Stomach smooth muscle (tissue), 2 donors: ENCODE measurements around the gene SLCO2B1.
A peak's percentile ranks its signal among the peaks of the same experiment; 100 is the strongest.

Source experiments
- H3K27ac ChIP-seq: one replicate; pipeline ENCODE4 v1.7.0; 2013; ENCODE audit warnings: mild to moderate bottlenecking, low read length, inconsistent platforms
- H3K27me3 ChIP-seq, 2 donors: one replicate each; pipeline ENCODE4 v1.7.0; 2013; ENCODE audit warnings: low read length in 2 of 2; ENCODE audit not compliant: insufficient read depth in 2 of 2, control insufficient read depth in 1 of 2
- H3K36me3 ChIP-seq, 2 donors: one replicate each; pipeline ENCODE4 v1.7.0; 2013; ENCODE audit warnings: low read length in 2 of 2; ENCODE audit not compliant: control insufficient read depth in 2 of 2, insufficient read depth in 2 of 2
- H3K4me1 ChIP-seq: one replicate; pipeline ENCODE4 v1.7.0; 2013; ENCODE audit warnings: low read length; ENCODE audit not compliant: control insufficient read depth, insufficient read depth
- H3K4me3 ChIP-seq, 2 donors: one replicate each; pipeline ENCODE4 v1.7.0; 2013; ENCODE audit warnings: low read length in 2 of 2
- H3K9ac ChIP-seq, 2 donors: one replicate each; pipeline ENCODE4 v1.7.0; 2013; ENCODE audit warnings: low read length in 2 of 2, mild to moderate bottlenecking in 1 of 2
- H3K9me3 ChIP-seq, 2 donors: one replicate each; pipeline ENCODE4 v1.7.0; 2013; ENCODE audit warnings: low read length in 2 of 2; ENCODE audit not compliant: control insufficient read depth in 2 of 2
- donor health status: healthy.
- donor health status: Pancreatic carcinoma.

The SLCO2B1 gene

GRCh38 chr11:75152651-75153427 is 1.9 kb downstream of the SLCO2B1 start:
- H3K4me3 ChIP-seq: peak overlapping the region; percentile 47 to 65
- no peaks in the 10 kb centered on the region for H3K36me3 ChIP-seq
- H3K9me3 ChIP-seq: no peaks in the 10 kb centered on the region
- no peak overlapping the region for H3K27ac ChIP-seq
- peaks cover 10% of the 10 kb centered on the region for H3K4me1 ChIP-seq
- H3K27me3 ChIP-seq: peaks cover 2 to 8% of the 10 kb centered on the region in 2 donors
- H3K9ac ChIP-seq: peak overlapping the region in 1 of 2 donors; percentile 15

GRCh38 chr11:75154646-75155569 is 4.0 kb downstream of the SLCO2B1 start:
- Histone ChIP-seq H3K4me3 (no peak overlapping the region), H3K36me3 (no peaks in the 10 kb centered on the region), H3K4me1 (peaks cover 10% of the 10 kb centered on the region), H3K9ac (no peak overlapping the region), H3K27me3 (peaks cover 2 to 3% of the 10 kb centered on the region in 2 donors), H3K9me3 (no peaks in the 10 kb centered on the region), H3K27ac (no peak overlapping the region)

- Histone ChIP-seq H3K27me3 (peaks cover 0 to 2% of the 10 kb centered on the region in 2 donors), H3K9ac (no peak overlapping the region), H3K36me3 (no peaks in the 10 kb centered on the region), H3K9me3 (peaks cover 0 to 6% of the 10 kb centered on the region in 2 donors), H3K4me3 (no peak overlapping the region), H3K4me1 (peaks cover 10% of the 10 kb centered on the region), H3K27ac (no peak overlapping the region)
These were observed 4.9 kb downstream of the SLCO2B1 start for GRCh38 chr11:75155570-75156422.

- Histone ChIP-seq H3K9me3 (peaks cover 0 to 9% of the 10 kb centered on the region in 2 donors), H3K36me3 (no peaks in the 10 kb centered on the region), H3K4me1 (peaks cover 9% of the 10 kb centered on the region), H3K4me3 (no peak overlapping the region), H3K9ac (no peak overlapping the region), H3K27ac (no peak overlapping the region), H3K27me3 (no peaks in the 10 kb centered on the region)
These were observed 7.3 kb downstream of the SLCO2B1 start for GRCh38 chr11:75158241-75158640.

GRCh38 chr11:75158696-75159150 is 7.8 kb downstream of the SLCO2B1 start:
- Histone ChIP-seq H3K9me3 (peaks cover 0 to 9% of the 10 kb centered on the region in 2 donors), H3K4me3 (no peak overlapping the region), H3K9ac (no peak overlapping the region), H3K27me3 (no peaks in the 10 kb centered on the region), H3K27ac (no peak overlapping the region), H3K4me1 (peaks cover 9% of the 10 kb centered on the region), H3K36me3 (no peaks in the 10 kb centered on the region)

- H3K4me3 ChIP-seq: no peak overlapping the region
These were observed 8.4 kb downstream of the SLCO2B1 start for GRCh38 chr11:75159151-75159953.

GRCh38 chr11:75160220-75160757 is 9.4 kb downstream of the SLCO2B1 start:
- Histone ChIP-seq H3K36me3 (no peaks in the 10 kb centered on the region), H3K27ac (no peak overlapping the region), H3K9ac (no peak overlapping the region), H3K9me3 (peaks cover 0 to 9% of the 10 kb centered on the region in 2 donors), H3K4me1 (peaks cover 7% of the 10 kb centered on the region), H3K27me3 (no peaks in the 10 kb centered on the region), H3K4me3 (no peak overlapping the region)

More at GRCh38 chr11:75159151-75159953, 8.4 kb downstream of the SLCO2B1 start:
- no peaks in the 10 kb centered on the region for H3K36me3 ChIP-seq
- no peaks in the 10 kb centered on the region for H3K27me3 ChIP-seq
- no peak overlapping the region for H3K9ac ChIP-seq
- H3K9me3 ChIP-seq: peaks cover 0 to 9% of the 10 kb centered on the region in 2 donors
- no peak overlapping the region for H3K27ac ChIP-seq
- H3K4me1 ChIP-seq: peaks cover 9% of the 10 kb centered on the region

GRCh38 chr11:75160880-75161279 is 10.0 kb downstream of the SLCO2B1 start:
- H3K9me3 ChIP-seq: peaks cover 0 to 9% of the 10 kb centered on the region in 2 donors
- H3K4me3 ChIP-seq: no peak overlapping the region
- peaks cover 7% of the 10 kb centered on the region for H3K4me1 ChIP-seq
- H3K36me3 ChIP-seq: no peaks in the 10 kb centered on the region
- no peak overlapping the region for H3K9ac ChIP-seq
- no peak overlapping the region for H3K27ac ChIP-seq
- no peaks in the 10 kb centered on the region for H3K27me3 ChIP-seq

GRCh38 chr11:75161506-75162095 is 10.7 kb downstream of the SLCO2B1 start:
- no peak overlapping the region for H3K4me3 ChIP-seq
- H3K9ac ChIP-seq: no peak overlapping the region
- H3K27ac ChIP-seq: no peak overlapping the region
- peaks cover 0 to 9% of the 10 kb centered on the region in 2 donors for H3K9me3 ChIP-seq
- no peaks in the 10 kb centered on the region for H3K27me3 ChIP-seq
- H3K4me1 ChIP-seq: peaks cover 2% of the 10 kb centered on the region
- H3K36me3 ChIP-seq: no peaks in the 10 kb centered on the region
